IMR-90 (cell line): ENCODE measurements around the gene NRP1. TPM values are rescaled to one million over a fixed set of nuclear protein-coding genes. Genes with fewer than 3 reads are reported as not detected.

Source experiments
- ATAC-seq: fragments of 200-7000 bp; cut with Tn5 transposase; 2 replicates; pipeline ENCODE4 v1.9.1; 2020; ENCODE audit warnings: low read depth, mild to moderate bottlenecking, moderate library complexity
- BruUV-seq: library from RNA; stranded (reverse); fragments of 400-500 nt; replicated peaks from 2 replicates; lab custom pipeline; 2021; lab: Mats Ljungman, UMichigan
- CTCF ChIA-PET: fragments of 300-600 bp; formaldehyde crosslinking; extraction: SDS; loops from one replicate; lab custom pipeline; 2021; ENCODE audit warnings: antibody characterized with exemption; lab: Yijun Ruan, JAX
- POLR2A ChIA-PET: fragments of 300-600 bp; sonication (Branson Sonifier 250); formaldehyde crosslinking; loops from one replicate; lab custom pipeline; 2022; ENCODE audit warnings: antibody characterized with exemption; ENCODE audit not compliant: unreplicated experiment; lab: Charles Lee
- DNase-seq: peaks from one replicate; pipeline ENCODE4 v3.0.0; 2013
- H2AFZ ChIP-seq: replicated peaks from 2 replicates; pipeline ENCODE3; 2013; ENCODE audit warnings: low read length, mild to moderate bottlenecking; ENCODE audit not compliant: poor library complexity
- H2AK5ac ChIP-seq: 2 replicates; pipeline ENCODE4 v1.6.1; 2013; ENCODE audit warnings: low read depth, low read length, inconsistent platforms
- H2AK9ac ChIP-seq: replicated peaks from 2 replicates; pipeline ENCODE3; 2013; ENCODE audit warnings: mild to moderate bottlenecking, low read depth, low read length, moderate library complexity; ENCODE audit not compliant: poor library complexity
- H2BK120ac ChIP-seq: 2 replicates; pipeline ENCODE4 v1.6.1; 2013; ENCODE audit warnings: low read depth, low read length, inconsistent platforms
- H2BK15ac ChIP-seq: 3 replicates; pipeline ENCODE4 v1.6.1; 2013; ENCODE audit warnings: low read depth, low read length, inconsistent platforms
- H2BK20ac ChIP-seq: 2 replicates; pipeline ENCODE4 v1.6.1; 2013; ENCODE audit warnings: low read depth, mild to moderate bottlenecking, inconsistent platforms, low read length, moderate library complexity
- H2BK5ac ChIP-seq: 2 replicates; pipeline ENCODE4 v1.6.1; 2013; ENCODE audit warnings: mild to moderate bottlenecking, low read depth, low read length, inconsistent platforms; ENCODE audit not compliant: poor library complexity, severe bottlenecking
- H3K14ac ChIP-seq: replicated peaks from 2 replicates; pipeline ENCODE4 v1.6.1; 2013; ENCODE audit warnings: low read depth, low read length, inconsistent platforms
- H3K18ac ChIP-seq: 2 replicates; pipeline ENCODE4 v1.6.1; 2013; ENCODE audit warnings: low read depth, low read length, control low read depth
- H3K23ac ChIP-seq: 2 replicates; pipeline ENCODE4 v1.6.1; 2013; ENCODE audit warnings: low read depth, low read length, inconsistent platforms
- H3K27ac ChIP-seq: 2 replicates; pipeline ENCODE4 v1.5.1; 2013; ENCODE audit warnings: mild to moderate bottlenecking, control low read depth, low read length; ENCODE audit not compliant: insufficient read depth
- H3K27me3 ChIP-seq: 2 replicates; pipeline ENCODE4 v1.6.1; 2013; ENCODE audit warnings: low read length; ENCODE audit not compliant: control insufficient read depth, insufficient read depth
- H3K36me3 ChIP-seq: 2 replicates; pipeline ENCODE4 v1.6.1; 2013; ENCODE audit warnings: low read length, mixed read lengths; ENCODE audit not compliant: control insufficient read depth, insufficient read depth
- H3K4ac ChIP-seq: 2 replicates; pipeline ENCODE4 v1.6.1; 2013; ENCODE audit warnings: low read depth, low read length, inconsistent platforms
- H3K4me1 ChIP-seq: 2 replicates; pipeline ENCODE4 v1.6.1; 2013; ENCODE audit warnings: low read length, mixed read lengths; ENCODE audit not compliant: control insufficient read depth, insufficient read depth
- H3K4me2 ChIP-seq: 2 replicates; pipeline ENCODE4 v1.6.1; 2013; ENCODE audit warnings: low read depth, mild to moderate bottlenecking, control low read depth, low read length, moderate library complexity
- H3K4me3 ChIP-seq: 2 replicates; pipeline ENCODE4 v1.5.1; 2013; ENCODE audit warnings: low read depth, mild to moderate bottlenecking, control low read depth, low read length, moderate library complexity; ENCODE audit not compliant: insufficient read depth
- H3K56ac ChIP-seq: 2 replicates; pipeline ENCODE4 v1.6.1; 2013; ENCODE audit warnings: low read length, inconsistent platforms; ENCODE audit not compliant: insufficient read depth; ENCODE audit errors: extremely low read depth
- H3K79me1 ChIP-seq, 2 experiments: 2 replicates each; pipeline ENCODE4 v1.6.1; 2013; ENCODE audit warnings: low read length in 2 of 2, inconsistent platforms in 1 of 2, low read depth in 1 of 2
- H3K9ac ChIP-seq: 2 replicates; pipeline ENCODE4 v1.6.1; 2013; ENCODE audit warnings: low read depth, low read length, control low read depth
- H3K9me1 ChIP-seq: 2 replicates; pipeline ENCODE4 v1.6.1; 2013; ENCODE audit warnings: low read length, inconsistent platforms; ENCODE audit not compliant: insufficient read depth
- H3K9me3 ChIP-seq: 2 replicates; pipeline ENCODE4 v1.6.1; 2013; ENCODE audit warnings: low read length; ENCODE audit not compliant: control insufficient read depth, insufficient read depth
- H4K20me1 ChIP-seq: 2 replicates; pipeline ENCODE4 v1.6.1; 2013; ENCODE audit warnings: low read length, inconsistent platforms; ENCODE audit not compliant: insufficient read depth
- H4K5ac ChIP-seq: 2 replicates; pipeline ENCODE4 v1.6.1; 2013; ENCODE audit warnings: mild to moderate bottlenecking, low read depth, low read length, control low read depth
- H4K8ac ChIP-seq, 2 experiments: 2 replicates each; pipeline ENCODE4 v1.6.1; 2013; ENCODE audit warnings: low read depth in 2 of 2, low read length in 2 of 2, control low read depth in 1 of 2, inconsistent platforms in 1 of 2
- H4K91ac ChIP-seq: 2 replicates; pipeline ENCODE4 v1.6.1; 2013; ENCODE audit warnings: low read depth, low read length, inconsistent platforms; ENCODE audit not compliant: insufficient read depth
- BHLHE40 ChIP-seq: fragments of 150-350 bp; IDR thresholded peaks from 2 replicates; pipeline ENCODE4 v1.6.1; 2016; ENCODE audit warnings: mild to moderate bottlenecking, low read depth, low read length
- FOS ChIP-seq: fragments of 150-350 bp; IDR thresholded peaks from 2 replicates; pipeline ENCODE4 v1.6.1; 2016; ENCODE audit warnings: low read depth, low read length
- RCOR1 ChIP-seq: IDR thresholded peaks from 2 replicates; pipeline ENCODE4 v1.6.1; 2012; ENCODE audit warnings: mild to moderate bottlenecking, low read length, improper control_type of control experiment; ENCODE audit not compliant: insufficient replicate concordance
- WGBS, 2 experiments: methylation state at CpG; one replicate each; pipeline versions ENCODE4 v1.1.5 to v1.1.7; 2013; ENCODE audit warnings: missing lambda C conversion rate in 2 of 2; ENCODE audit not compliant: insufficient read length in 1 of 2; ENCODE audit errors: extremely low coverage in 2 of 2; 5-methylcytosine and 5-hydroxymethylcytosine counted together
- dilution Hi-C: fragments of 300-500 bp; cut with HindIII; formaldehyde crosslinking; loops from one replicate; pipeline ENCODE4 v1.14.3; 2018; ENCODE audit warnings: low sequenced_read_pairs; ENCODE audit not compliant: unreplicated experiment
- in situ Hi-C: fragments of 300-500 bp; cut with MboI; formaldehyde crosslinking; loops from 3 replicates; pipeline ENCODE4 v1.14.3; 2019; ENCODE audit warnings: low sequenced_read_pairs, inconsistent platforms, mixed read lengths
- intact Hi-C: fragments of 100-400 bp; cut with micrococcal nuclease; formaldehyde crosslinking; loops from 2 replicates; pipeline ENCODE4 v1.10.0; 2022
- polyA plus RNA-seq, 3 experiments: library from polyadenylated mRNA; depleted of rRNA; stranded (reverse); fragments of >200 nt; gene quantifications; 2 replicates each; pipeline ENCODE4 v1.2.3, GENCODE V29; 2012; ENCODE audit warnings: low replicate concordance in 1 of 3
- total RNA-seq: library from RNA; depleted of rRNA; stranded (reverse); fragments of >200 nt; gene quantifications from 2 replicates; pipeline ENCODE4 v1.2.3, GENCODE V29; 2012
- TF ChIP-seq, protein P1 (sequence below): conservative IDR thresholded peaks from 2 replicates; pipeline ENCODE4 v1.5.1; 2012; ENCODE audit warnings: mild to moderate bottlenecking, low read depth, low read length, improper control_type of control experiment

NRP1 gene
- total and polyA plus RNA-seq, 2 of the 4 experiments (the other 2 are of a cell fraction): 108 to 227 TPM

GRCh38 chr10:33136781-33137180 is 197.7 kb downstream of the NRP1 start:
- Histone ChIP-seq H3K79me1 (no peaks in the 10 kb centered on the region), H3K23ac (peak overlapping the region; percentile 1; the same call in 1 of the 2 replicates), H3K14ac (peak overlapping the region; percentile 62), H2AFZ (no peak overlapping the region), H2BK120ac (peak overlapping the region; percentile 73), H3K4ac (peak overlapping the region; percentile 70), H2BK20ac (peak overlapping the region; percentile 75), H3K18ac (peak overlapping the region; percentile 63), H2AK9ac (peak overlapping the region; percentile 20), H3K9me3 (no peaks in the 10 kb centered on the region), H4K91ac (peak overlapping the region; percentile 53), H3K9me1 (peaks cover 18% of the 10 kb centered on the region), H3K4me1 (peaks cover 19% of the 10 kb centered on the region), H2AK5ac (peak overlapping the region; percentile 68; the same call in 1 of the 2 replicates), H2BK15ac (peak overlapping the region; percentile 78; the same call in 2 of the 3 replicates), H3K56ac (peak overlapping the region; percentile 44; the same call in 1 of the 2 replicates), H4K20me1 (no peaks in the 10 kb centered on the region), H3K4me3 (no peak overlapping the region), H3K4me2 (peak overlapping the region; percentile 28; the same call in 1 of the 2 replicates), H4K8ac (peak overlapping the region in 1 of 2 experiments; percentile 69; a peak in 2 of 4 replicates), H4K5ac (peak overlapping the region; percentile 10; the same call in 1 of the 2 replicates), H3K27me3 (no peaks in the 10 kb centered on the region), H3K27ac (peak overlapping the region; percentile 74), H3K9ac (no peak overlapping the region), H2BK5ac (peak overlapping the region; percentile 81), H3K36me3 (no peaks in the 10 kb centered on the region)
- no CpG with 5 or more reads among the region's 1 CpG for whole genome bisulfite sequencing, 2 experiments
- dilution Hi-C loops (no loop called here), in situ Hi-C loops (no loop called here), intact Hi-C loops (no loop called here)
- peak; percentile 78 for DNase-seq
- BruUV-seq: no TSS peak
- POLR2A ChIA-PET: no interaction called here
- CTCF ChIA-PET: no interaction called here
- peak; percentile 61 for ATAC-seq
- peak; percentile 48 for TF ChIP-seq BHLHE40
- peak; percentile 77; the same call in 1 of the 2 replicates for TF ChIP-seq FOS
- TF ChIP-seq, protein P1, sequence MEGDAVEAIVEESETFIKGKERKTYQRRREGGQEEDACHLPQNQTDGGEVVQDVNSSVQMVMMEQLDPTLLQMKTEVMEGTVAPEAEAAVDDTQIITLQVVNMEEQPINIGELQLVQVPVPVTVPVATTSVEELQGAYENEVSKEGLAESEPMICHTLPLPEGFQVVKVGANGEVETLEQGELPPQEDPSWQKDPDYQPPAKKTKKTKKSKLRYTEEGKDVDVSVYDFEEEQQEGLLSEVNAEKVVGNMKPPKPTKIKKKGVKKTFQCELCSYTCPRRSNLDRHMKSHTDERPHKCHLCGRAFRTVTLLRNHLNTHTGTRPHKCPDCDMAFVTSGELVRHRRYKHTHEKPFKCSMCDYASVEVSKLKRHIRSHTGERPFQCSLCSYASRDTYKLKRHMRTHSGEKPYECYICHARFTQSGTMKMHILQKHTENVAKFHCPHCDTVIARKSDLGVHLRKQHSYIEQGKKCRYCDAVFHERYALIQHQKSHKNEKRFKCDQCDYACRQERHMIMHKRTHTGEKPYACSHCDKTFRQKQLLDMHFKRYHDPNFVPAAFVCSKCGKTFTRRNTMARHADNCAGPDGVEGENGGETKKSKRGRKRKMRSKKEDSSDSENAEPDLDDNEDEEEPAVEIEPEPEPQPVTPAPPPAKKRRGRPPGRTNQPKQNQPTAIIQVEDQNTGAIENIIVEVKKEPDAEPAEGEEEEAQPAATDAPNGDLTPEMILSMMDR: no peak
- TF ChIP-seq RCOR1: no peak
